CD14-positive monocyte (primary cell): Measurements from ENCODE around the gene TTF1. TPM values are rescaled to one million over a fixed set of nuclear protein-coding genes. Genes with fewer than 3 reads are reported as not detected.

Source experiments
- DNase-seq, 3 donors: peaks; one replicate each; pipeline ENCODE4 v3.0.0-alpha.2; 2011 to 2022
- H2AFZ ChIP-seq: 2 replicates; pipeline ENCODE4 v1.6.0; 2012; ENCODE audit warnings: mild to moderate bottlenecking, low read depth, low read length, inconsistent platforms; ENCODE audit not compliant: insufficient read depth, poor library complexity, severe bottlenecking
- H3K27ac ChIP-seq, 2 donors: 1 replicate in 1 of 2; 2 replicates in 1 of 2; pipeline ENCODE4 v1.5.1; 2012 to 2013; ENCODE audit warnings: low read length in 2 of 2, control low read depth in 1 of 2, inconsistent platforms in 1 of 2, low read depth in 1 of 2, mild to moderate bottlenecking in 1 of 2
- H3K27me3 ChIP-seq, 2 donors: one replicate each; pipeline versions ENCODE4 v1.6.0 to v1.6.1; 2011 to 2013; ENCODE audit warnings: low read length in 2 of 2; ENCODE audit not compliant: control insufficient read depth in 2 of 2, insufficient read depth in 2 of 2
- H3K36me3 ChIP-seq, 2 donors: replicated peaks in 1 of 2; 1 replicate in 1 of 2; 2 replicates in 1 of 2; pipeline versions ENCODE4 v1.5.1 to v1.6.1; 2012 to 2013; ENCODE audit warnings: low read length in 2 of 2, control low read depth in 1 of 2, inconsistent platforms in 1 of 2, mild to moderate bottlenecking in 1 of 2; ENCODE audit not compliant: insufficient read depth in 2 of 2, control insufficient read depth in 1 of 2
- H3K4me1 ChIP-seq, 2 donors: 1 replicate in 1 of 2; 2 replicates in 1 of 2; pipeline versions ENCODE4 v1.5.1 to v1.6.1; 2012 to 2013; ENCODE audit warnings: low read length in 2 of 2, control low read depth in 1 of 2, inconsistent platforms in 1 of 2, mild to moderate bottlenecking in 1 of 2, moderate library complexity in 1 of 2; ENCODE audit not compliant: insufficient read depth in 2 of 2, control insufficient read depth in 1 of 2
- H3K4me2 ChIP-seq: replicated peaks from 2 replicates; pipeline ENCODE3; 2012; ENCODE audit warnings: low read length, moderate library complexity, mild to moderate bottlenecking; ENCODE audit not compliant: poor library complexity, severe bottlenecking; ENCODE audit errors: extremely low read depth
- H3K4me3 ChIP-seq, 3 experiments: fragments of 200-600 bp in 1 of 3; sonication (generic) in 1 of 3; replicated peaks in 1 of 3; 1 replicate in 2 of 3; 2 replicates in 1 of 3; pipeline ENCODE4 v1.5.1; 2011 to 2013; ENCODE audit warnings: low read length in 3 of 3, mild to moderate bottlenecking in 3 of 3, control low read depth in 2 of 3, low read depth in 2 of 3, inconsistent platforms in 1 of 3, moderate library complexity in 1 of 3
- H3K79me2 ChIP-seq: 2 replicates; pipeline ENCODE4 v1.6.0; 2012; ENCODE audit warnings: mild to moderate bottlenecking, control low read depth, inconsistent platforms, low read length, moderate library complexity; ENCODE audit not compliant: insufficient read depth
- H3K9ac ChIP-seq: 2 replicates; pipeline ENCODE4 v1.6.0; 2017; ENCODE audit warnings: low read length, mild to moderate bottlenecking; ENCODE audit not compliant: insufficient read depth, poor library complexity, severe bottlenecking
- H3K9me3 ChIP-seq, 2 donors: replicated peaks in 1 of 2; 1 replicate in 1 of 2; 2 replicates in 1 of 2; pipeline versions ENCODE4 v1.5.1 to v1.6.1; 2012 to 2013; ENCODE audit warnings: low read length in 2 of 2, control low read depth in 1 of 2; ENCODE audit not compliant: control insufficient read depth in 1 of 2, insufficient read depth in 1 of 2
- H4K20me1 ChIP-seq: 2 replicates; pipeline ENCODE4 v1.6.0; 2012; ENCODE audit warnings: mild to moderate bottlenecking, low read length, control low read depth, moderate library complexity; ENCODE audit not compliant: insufficient read depth
- H3K27ac Mint-ChIP-seq, 7 donors: one replicate each; pipeline ENCODE4 v1.8.0; 2020; ENCODE audit warnings: mild to moderate bottlenecking in 7 of 7, mixed read lengths in 7 of 7, moderate library complexity in 6 of 7, inconsistent platforms in 2 of 7
- H3K27me3 Mint-ChIP-seq, 3 donors: one replicate each; pipeline ENCODE4 v1.8.0; 2021 to 2022; ENCODE audit warnings: low read depth in 3 of 3, mild to moderate bottlenecking in 3 of 3, mixed read lengths in 3 of 3, moderate library complexity in 3 of 3, inconsistent platforms in 1 of 3
- H3K36me3 Mint-ChIP-seq, 2 donors: one replicate each; pipeline ENCODE4 v1.8.0; 2020; ENCODE audit warnings: mixed read lengths in 2 of 2, inconsistent platforms in 1 of 2, mild to moderate bottlenecking in 1 of 2
- H3K4me1 Mint-ChIP-seq: one replicate; pipeline ENCODE4 v1.8.0; 2020; ENCODE audit warnings: mild to moderate bottlenecking, mixed read lengths
- H3K4me3 Mint-ChIP-seq, 2 donors: one replicate each; pipeline ENCODE4 v1.8.0; 2020; ENCODE audit warnings: mild to moderate bottlenecking in 2 of 2, mixed read lengths in 2 of 2, moderate library complexity in 1 of 2
- H3K9me3 Mint-ChIP-seq, 7 donors: one replicate each; pipeline ENCODE4 v1.8.0; 2020 to 2022; ENCODE audit warnings: mixed read lengths in 7 of 7, mild to moderate bottlenecking in 6 of 7, moderate library complexity in 6 of 7, inconsistent platforms in 2 of 7
- CTCF ChIP-seq: fragments of 200-600 bp; IDR thresholded peaks from one replicate; pipeline ENCODE4 v1.8.0; 2022; ENCODE audit warnings: antibody characterized with exemption, mild to moderate bottlenecking
- WGBS: methylation state at CpG from one replicate; pipeline ENCODE4 v1.1.5; 2013; ENCODE audit warnings: missing lambda C conversion rate; ENCODE audit not compliant: insufficient coverage; 5-methylcytosine and 5-hydroxymethylcytosine counted together
- intact Hi-C, 2 donors: fragments of 100-400 bp; cut with micrococcal nuclease; formaldehyde crosslinking; loops; one replicate each; pipeline versions ENCODE4 v1.15.0 to v1.15.1; 2023
- polyA plus RNA-seq, 3 donors: library from polyadenylated mRNA; depleted of rRNA in 1 of 3; unstranded in 2 of 3; stranded (reverse) in 1 of 3; fragments of 300-500 nt in 2 of 3; fragments of >200 nt in 1 of 3; fragmentation: Illumina TruSeq in 2 of 3; gene quantifications; 1 replicate in 2 of 3; 2 replicates in 1 of 3; pipeline ENCODE4 v1.2.3, GENCODE V29; 2012 to 2021
- small RNA-seq: library from RNA; depleted of rRNA; stranded (forward); fragments of <200 nt; gene quantifications from one replicate; pipeline ENCODE3, GENCODE V24; 2012; ENCODE audit warnings: low read depth; ENCODE audit not compliant: insufficient read length

The TTF1 gene
- polyA plus RNA-seq, 3 donors: 2.2 to 5.8 (median 4.1) TPM

- WGBS: no CpG with 5 or more reads among the region's 4 CpGs
- no peak for DNase-seq
- Histone ChIP-seq H3K36me3 (peaks cover 81 to 98% of the 10 kb centered on the region in 2 donors), H4K20me1 (peaks cover 98% of the 10 kb centered on the region), H3K4me2 (no peak overlapping the region), H3K4me1 (no peaks in the 10 kb centered on the region), H3K9me3 (no peaks in the 10 kb centered on the region), H3K4me3 (no peak overlapping the region), H2AFZ (no peak overlapping the region), H3K27me3 (no peaks in the 10 kb centered on the region), H3K79me2 (peaks cover 42% of the 10 kb centered on the region), H3K9ac (no peak overlapping the region), H3K27ac (no peak overlapping the region)
- H3K27me3 Mint-ChIP-seq: no peaks in the 10 kb centered on the region
- H3K4me1 Mint-ChIP-seq: peaks cover 2% of the 10 kb centered on the region
- no peak overlapping the region for H3K4me3 Mint-ChIP-seq
- H3K27ac Mint-ChIP-seq: peak overlapping the region in 1 of 7 donors; percentile 70
- intact Hi-C loops: no loop called here
- H3K9me3 Mint-ChIP-seq: no peaks in the 10 kb centered on the region
- peaks cover 78 to 90% of the 10 kb centered on the region in 2 donors for H3K36me3 Mint-ChIP-seq
- TF ChIP-seq CTCF: no peak
These were observed 78.1 kb downstream of the TTF1 start for GRCh38 chr9:132328580-132328979.

- no peak overlapping the region for H2AFZ ChIP-seq
- WGBS: 96% methylated on average over 5 of the region's 6 CpGs
- H3K4me2 ChIP-seq: no peak overlapping the region
- no peak overlapping the region for H3K9ac ChIP-seq
- no peak overlapping the region for H3K4me3 Mint-ChIP-seq
- no peaks in the 10 kb centered on the region for H3K27me3 Mint-ChIP-seq
- no peaks in the 10 kb centered on the region for H3K4me1 ChIP-seq
- no peaks in the 10 kb centered on the region for H3K9me3 Mint-ChIP-seq
- peak overlapping the region in 1 of 2 donors; percentile 6 for H3K27ac ChIP-seq
- peaks cover 100% of the 10 kb centered on the region for H4K20me1 ChIP-seq
- no peak overlapping the region for H3K27ac Mint-ChIP-seq
- intact Hi-C loops: no loop called here
- H3K9me3 ChIP-seq: no peaks in the 10 kb centered on the region
- peaks cover 4% of the 10 kb centered on the region for H3K4me1 Mint-ChIP-seq
- H3K27me3 ChIP-seq: no peaks in the 10 kb centered on the region
- H3K4me3 ChIP-seq: no peak overlapping the region
- H3K79me2 ChIP-seq: peaks cover 48% of the 10 kb centered on the region
- H3K36me3 ChIP-seq: peaks cover 78 to 100% of the 10 kb centered on the region in 2 donors
- peaks cover 79 to 82% of the 10 kb centered on the region in 2 donors for H3K36me3 Mint-ChIP-seq
- TF ChIP-seq CTCF: no peak
- DNase-seq: no peak
These were observed 79.1 kb downstream of the TTF1 start for GRCh38 chr9:132327537-132327936.

Small RNA genes within 50 kb of the gene (small RNA-seq; reads per million reads assigned to genes)
- not detected for gene RNU5D-2P

Other genes starting within 250 kb of the TTF1 start
- gene NTNG2, start 244.8 kb downstream of the TTF1 start, polyA plus RNA-seq: 1 to 10 TPM; 2.1 to 10.0 (median 5.0) TPM
- 10 to 100 TPM; 18.4 to 31.7 (median 24.2) TPM for gene SETX, start 51.9 kb downstream of the TTF1 start, polyA plus RNA-seq
- not detected for gene CFAP77, start 3.4 kb upstream of the TTF1 start, polyA plus RNA-seq
- not detected for gene BARHL1, start 175.8 kb upstream of the TTF1 start, polyA plus RNA-seq